Upper lobe of left lung (tissue), 6 donors: ENCODE measurements around the gene ST6GALNAC3. TPM values are rescaled to one million over a fixed set of nuclear protein-coding genes. Genes with fewer than 3 reads are reported as not detected.

ENCODE experiments used
- ATAC-seq, 2 donors: fragments of 200-7000 bp; cut with Tn5 transposase; one replicate each; pipeline ENCODE4 v1.9.1; 2022; ENCODE audit warnings: mild to moderate bottlenecking in 2 of 2, moderate library complexity in 2 of 2; ENCODE audit not compliant: low FRiP score in 2 of 2
- DNase-seq, 2 donors: peaks; one replicate each; pipeline ENCODE4 v3.0.0-alpha.2; 2019 to 2020
- H3K27ac ChIP-seq, 4 donors: fragments of 200-600 bp; sonication (generic); one replicate each; pipeline ENCODE4 v1.5.1; 2016 to 2019
- H3K27me3 ChIP-seq, 4 donors: fragments of 200-600 bp; sonication (generic); one replicate each; pipeline ENCODE4 v1.5.1; 2017 to 2019
- H3K36me3 ChIP-seq, 4 donors: fragments of 200-600 bp; sonication (generic); one replicate each; pipeline ENCODE4 v1.5.1; 2016 to 2019
- H3K4me1 ChIP-seq, 4 donors: fragments of 200-600 bp; sonication (generic); one replicate each; pipeline ENCODE4 v1.5.1; 2018 to 2019
- H3K4me3 ChIP-seq, 4 donors: fragments of 200-600 bp; sonication (generic); one replicate each; pipeline ENCODE4 v1.5.1; 2017 to 2019; ENCODE audit warnings: mild to moderate bottlenecking in 2 of 4, moderate library complexity in 1 of 4
- H3K9me3 ChIP-seq, 4 donors: fragments of 200-600 bp; sonication (generic); one replicate each; pipeline ENCODE4 v1.5.1; 2018 to 2019
- CTCF ChIP-seq, 6 experiments: fragments of 450-650 bp in 4 of 6; fragments of 200-600 bp in 2 of 6; sonication (generic) in 2 of 6; IDR thresholded peaks; one replicate each; pipeline ENCODE4 v1.5.1; 2016 to 2019; ENCODE audit warnings: antibody characterized with exemption in 6 of 6
- EP300 ChIP-seq, 4 donors: sonication (generic); formaldehyde crosslinking; IDR thresholded peaks; one replicate each; pipeline ENCODE4 v1.5.1; 2017; ENCODE audit warnings: antibody characterized with exemption in 4 of 4, control low read depth in 2 of 4
- POLR2A ChIP-seq, 4 donors: fragments of 450-650 bp; IDR thresholded peaks; one replicate each; pipeline ENCODE4 v1.5.1; 2016 to 2017; ENCODE audit warnings: antibody characterized with exemption in 4 of 4, mild to moderate bottlenecking in 2 of 4
- POLR2AphosphoS5 ChIP-seq, 2 donors: sonication (generic); formaldehyde crosslinking; IDR thresholded peaks; one replicate each; pipeline ENCODE4 v1.5.1; 2017; ENCODE audit warnings: antibody characterized with exemption in 2 of 2
- whole genome bisulfite sequencing, 2 donors: methylation state at CpG; one replicate each; pipeline ENCODE4 v1.1.5; 2017 to 2018; 5-methylcytosine and 5-hydroxymethylcytosine counted together
- total RNA-seq, 6 donors: library from RNA; depleted of rRNA in 4 of 6; stranded (reverse); fragments of >200 nt in 4 of 6; gene quantifications; one replicate each; pipeline versions ENCODE4 v1.1.0 to v1.2.1, GENCODE V29; 2016 to 2021
- donor health status: DM: no; HTN: no; CAD: no; lungs with moderate emphysema.
- donor health status: DM: no; HTN: yes; CAD: no; lungs with severe emphysema.

Gene ST6GALNAC3
- total RNA-seq, 6 donors from 2014 or later: 5.8 to 13.1 (median 11.3) TPM

DNA sequence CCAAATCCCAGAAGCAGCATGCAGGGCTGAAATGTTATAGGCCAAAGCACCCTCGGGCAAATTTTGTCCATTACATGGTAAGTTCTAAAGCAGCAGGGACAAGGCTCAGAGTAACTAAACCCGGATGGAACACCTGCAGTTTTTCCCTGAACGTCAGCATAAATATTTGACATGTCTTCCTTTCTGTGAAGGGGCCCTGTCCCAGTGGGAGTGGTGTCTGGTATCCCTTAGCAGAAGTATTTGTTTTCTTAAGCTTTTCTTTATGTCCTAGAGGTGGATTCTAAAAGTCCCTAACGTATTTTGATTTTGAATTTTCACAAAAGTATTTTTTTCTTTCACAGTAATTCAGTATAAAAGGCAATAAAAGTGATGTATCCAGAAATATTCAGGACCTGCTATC lies 223.9 kb downstream of the ST6GALNAC3 start:
- ATAC-seq (no peak), DNase-seq (no peak)
- no peak for TF ChIP-seq POLR2AphosphoS5 (IDR thresholded peaks at IDR 0.05)
- no peak for TF ChIP-seq EP300 (IDR thresholded peaks at IDR 0.05)
- H3K27me3 ChIP-seq: no peaks in the 10 kb centered on the region
- H3K9me3 ChIP-seq: no peaks in the 10 kb centered on the region
- H3K4me1 ChIP-seq: peaks cover 0 to 4% (median 0%) of the 10 kb centered on the region in 4 donors
- WGBS, 2 donors: 64 to 83% methylated on average over 4 of the region's 4 CpGs
- H3K27ac ChIP-seq: no peak overlapping the region
- no peaks in the 10 kb centered on the region for H3K36me3 ChIP-seq
- H3K4me3 ChIP-seq: no peak overlapping the region

- peaks cover 0 to 4% (median 0%) of the 10 kb centered on the region in 4 donors for H3K4me1 ChIP-seq
- ATAC-seq (no peak), DNase-seq (no peak)
- TF ChIP-seq POLR2A (IDR thresholded peaks at IDR 0.05): no peak
- TF ChIP-seq CTCF (IDR thresholded peaks at IDR 0.05): no peak
- TF ChIP-seq EP300 (IDR thresholded peaks at IDR 0.05): no peak
- TF ChIP-seq POLR2AphosphoS5 (IDR thresholded peaks at IDR 0.05): no peak
- WGBS, 2 donors: 93 to 98% methylated on average over 3 of the region's 3 CpGs
- no peaks in the 10 kb centered on the region for H3K9me3 ChIP-seq
- no peak overlapping the region for H3K4me3 ChIP-seq
- H3K27ac ChIP-seq: no peak overlapping the region
- H3K27me3 ChIP-seq: no peaks in the 10 kb centered on the region
- no peaks in the 10 kb centered on the region for H3K36me3 ChIP-seq
Measured at GRCh38 chr1:76299036-76299435, 224.5 kb downstream of the ST6GALNAC3 start.

- 74 to 80% methylated on average over 3 of the region's 3 CpGs for WGBS, 2 donors
- Histone ChIP-seq H3K36me3 (no peaks in the 10 kb centered on the region), H3K9me3 (no peaks in the 10 kb centered on the region), H3K4me1 (peaks cover 0 to 4% (median 0%) of the 10 kb centered on the region in 4 donors), H3K4me3 (no peak overlapping the region), H3K27ac (no peak overlapping the region), H3K27me3 (no peaks in the 10 kb centered on the region)
- TF ChIP-seq POLR2A (IDR thresholded peaks at IDR 0.05): no peak
- TF ChIP-seq POLR2AphosphoS5 (IDR thresholded peaks at IDR 0.05): no peak
- no peak for TF ChIP-seq CTCF (IDR thresholded peaks at IDR 0.05)
- no peak for TF ChIP-seq EP300 (IDR thresholded peaks at IDR 0.05)
- ATAC-seq: no peak
- DNase-seq: no peak
Measured at GRCh38 chr1:76300556-76300955, 226.0 kb downstream of the ST6GALNAC3 start.

DNA sequence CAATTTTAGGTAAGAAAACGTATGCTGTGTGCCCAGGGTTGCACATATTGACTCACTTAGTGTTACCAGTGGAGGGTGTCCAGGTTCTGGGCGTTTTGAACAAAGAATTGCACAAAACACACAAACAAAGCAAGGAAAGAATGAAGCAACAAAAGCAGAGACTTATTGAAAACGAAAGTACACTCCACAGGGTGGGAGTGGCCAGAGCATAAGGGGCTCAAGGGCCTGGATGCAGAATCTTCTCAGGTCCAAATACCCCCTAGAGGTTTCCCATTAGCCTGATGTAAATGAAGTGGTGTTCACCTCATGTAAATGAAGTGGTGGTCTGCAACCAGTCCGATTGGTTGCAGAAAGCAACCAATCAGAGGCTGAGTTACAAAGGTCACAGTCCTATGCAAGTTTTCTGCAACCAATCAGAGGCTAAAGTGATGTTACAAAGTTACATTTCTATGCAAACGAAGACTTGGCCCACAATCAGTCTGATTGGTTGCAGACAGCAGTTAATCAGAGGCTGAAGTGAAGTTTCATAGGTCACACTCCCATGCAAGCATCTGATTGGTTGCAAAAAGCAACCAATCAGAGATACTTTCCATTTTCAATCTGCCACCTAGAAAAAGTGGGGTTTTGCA lies 228.3 kb downstream of the ST6GALNAC3 start:
- Histone ChIP-seq H3K36me3 (no peaks in the 10 kb centered on the region), H3K27me3 (no peaks in the 10 kb centered on the region), H3K9me3 (no peaks in the 10 kb centered on the region), H3K4me1 (peaks cover 0 to 4% (median 0%) of the 10 kb centered on the region in 4 donors), H3K4me3 (peak overlapping the region in 1 of 4 donors; percentile 9), H3K27ac (no peak overlapping the region)
- 64 to 69% methylated on average over 5 of the region's 5 CpGs for WGBS, 2 donors
- ATAC-seq: no peak
- DNase-seq: no peak
- TF ChIP-seq EP300 (IDR thresholded peaks at IDR 0.05) (no peak), POLR2A (IDR thresholded peaks at IDR 0.05) (no peak), CTCF (IDR thresholded peaks at IDR 0.05) (no peak)

DNA sequence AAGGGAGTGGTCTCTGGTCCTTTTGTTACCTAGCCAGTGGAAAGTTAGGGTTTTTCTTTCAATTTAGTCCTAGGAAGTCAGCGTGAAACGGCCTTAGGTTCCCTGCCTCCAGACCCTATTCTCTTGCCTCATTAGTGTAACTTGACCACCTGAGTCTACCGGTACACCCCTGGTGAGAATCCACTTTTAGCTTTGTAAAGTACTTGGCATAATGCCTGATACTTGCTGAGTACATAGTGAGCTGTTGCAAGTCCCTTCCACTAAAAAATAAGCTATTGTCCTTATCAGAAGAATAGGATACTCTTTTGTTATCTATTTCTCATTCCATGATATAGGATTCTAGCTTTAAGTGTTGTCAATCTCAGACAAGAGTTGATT lies 228.8 kb downstream of the ST6GALNAC3 start:
- Histone ChIP-seq H3K36me3 (no peaks in the 10 kb centered on the region), H3K4me3 (peak overlapping the region in 1 of 4 donors; percentile 9), H3K27me3 (no peaks in the 10 kb centered on the region), H3K9me3 (no peaks in the 10 kb centered on the region), H3K27ac (no peak overlapping the region), H3K4me1 (peaks cover 0 to 4% (median 0%) of the 10 kb centered on the region in 4 donors)
- WGBS, 2 donors: 76 to 93% methylated on average over 3 of the region's 3 CpGs
- no peak for TF ChIP-seq POLR2AphosphoS5 (IDR thresholded peaks at IDR 0.05)
- TF ChIP-seq CTCF (IDR thresholded peaks at IDR 0.05): no peak
- TF ChIP-seq POLR2A (IDR thresholded peaks at IDR 0.05): no peak
- TF ChIP-seq EP300 (IDR thresholded peaks at IDR 0.05): no peak
- DNase-seq (no peak), ATAC-seq (no peak)
